ENCODE data around the gene TSC2.

Gene TSC2

GRCh38 chr16:2071454-2072202 lies 23.8 kb downstream of the TSC2 start:
- H3K4me3 ChIP-seq (ENCODE audit: low read depth, low read length) = no peak overlapping the region
- no peak for TF ChIP-seq CTCF (IDR thresholded peaks at IDR 0.05; ENCODE audit: insufficient read depth, low read depth, low read length, missing control alignments)
- DNase-seq (ENCODE audit: low read depth) = no peak

- TF ChIP-seq CTCF (IDR thresholded peaks at IDR 0.05; ENCODE audit: insufficient read depth, low read depth, low read length, missing control alignments) = no peak
- DNase-seq (ENCODE audit: low read depth) = no peak
- H3K4me3 ChIP-seq (ENCODE audit: low read depth, low read length) = no peak overlapping the region
Measured at GRCh38 chr16:2072926-2073325, 25.1 kb downstream of the TSC2 start.

- TF ChIP-seq CTCF (IDR thresholded peaks at IDR 0.05; ENCODE audit: insufficient read depth, low read depth, low read length, missing control alignments) = no peak
- DNase-seq (ENCODE audit: low read depth) = no peak
- no peak overlapping the region for H3K4me3 ChIP-seq (ENCODE audit: low read depth, low read length)
Measured at GRCh38 chr16:2074071-2074470, 26.3 kb downstream of the TSC2 start.

- no peak for DNase-seq (ENCODE audit: low read depth)
- TF ChIP-seq CTCF (IDR thresholded peaks at IDR 0.05; ENCODE audit: insufficient read depth, low read depth, low read length, missing control alignments) = no peak
- no peak overlapping the region for H3K4me3 ChIP-seq (ENCODE audit: low read depth, low read length)
Measured at GRCh38 chr16:2075631-2076030, 27.8 kb downstream of the TSC2 start.

GRCh38 chr16:2076072-2076865 lies 28.5 kb downstream of the TSC2 start:
- no peak for DNase-seq (ENCODE audit: low read depth)
- no peak for TF ChIP-seq CTCF (IDR thresholded peaks at IDR 0.05; ENCODE audit: insufficient read depth, low read depth, low read length, missing control alignments)
- no peak overlapping the region for H3K4me3 ChIP-seq (ENCODE audit: low read depth, low read length)

GRCh38 chr16:2077016-2077415 lies 29.2 kb downstream of the TSC2 start:
- no peak overlapping the region for H3K4me3 ChIP-seq (ENCODE audit: low read depth, low read length)
- DNase-seq (ENCODE audit: low read depth) = no peak
- TF ChIP-seq CTCF (IDR thresholded peaks at IDR 0.05; ENCODE audit: insufficient read depth, low read depth, low read length, missing control alignments) = no peak
